Tibial artery (tissue), 4 donors: ENCODE results near the gene KCNK4.
A peak's percentile ranks its signal among the peaks of the same experiment; 100 is the strongest.

Experiments used
- DNase-seq, 2 donors: peaks; one replicate each; pipeline ENCODE4 v3.0.0-alpha.2; 2019
- H3K27ac ChIP-seq, 2 donors: fragments of 200-600 bp; sonication (generic) in 1 of 2; 1 replicate in 1 of 2; 2 replicates in 1 of 2; pipeline ENCODE4 v1.5.1; 2018 to 2019; ENCODE audit warnings: mild to moderate bottlenecking in 1 of 2
- H3K27me3 ChIP-seq, 2 donors: fragments of 200-600 bp; sonication (generic) in 1 of 2; one replicate each; pipeline versions ENCODE4 v1.5.1 to v1.6.0; 2016 to 2019
- H3K36me3 ChIP-seq, 3 donors: fragments of 200-600 bp; sonication (generic) in 2 of 3; one replicate each; pipeline ENCODE4 v1.5.1; 2016 to 2019; ENCODE audit warnings: mild to moderate bottlenecking in 2 of 3
- H3K4me1 ChIP-seq, 4 donors: fragments of 200-600 bp; sonication (generic) in 2 of 4; 1 replicate in 3 of 4; 2 replicates in 1 of 4; pipeline ENCODE4 v1.5.1; 2016 to 2019
- H3K4me3 ChIP-seq, 2 donors: fragments of 200-600 bp; sonication (generic) in 1 of 2; 1 replicate in 1 of 2; 2 replicates in 1 of 2; pipeline ENCODE4 v1.5.1; 2018 to 2019; ENCODE audit warnings: mild to moderate bottlenecking in 2 of 2
- H3K9me3 ChIP-seq, 3 donors: fragments of 200-600 bp; sonication (generic) in 1 of 3; one replicate each; pipeline ENCODE4 v1.5.1; 2016 to 2019
- CTCF ChIP-seq, 2 experiments: fragments of 200-600 bp in 1 of 2; fragments of 450-650 bp in 1 of 2; IDR thresholded peaks; one replicate each; pipeline ENCODE4 v1.5.1; 2017 to 2019; ENCODE audit warnings: antibody characterized with exemption in 2 of 2, mild to moderate bottlenecking in 1 of 2, moderate library complexity in 1 of 2
- intact Hi-C: fragments of 100-400 bp; cut with DNase I; formaldehyde crosslinking; loops from one replicate; pipeline ENCODE4 v1.15.0; 2023; ENCODE audit warnings: low total_unique reads

KCNK4 gene

GRCh38 chr11:64297699-64298358, 6.7 kb downstream of the KCNK4 start:
- DNase-seq: no peak
- H3K27me3 ChIP-seq: peaks cover 3 to 80% of the 10 kb centered on the region in 2 donors
- H3K9me3 ChIP-seq: no peaks in the 10 kb centered on the region
- no peaks in the 10 kb centered on the region for H3K36me3 ChIP-seq
- TF ChIP-seq CTCF (IDR thresholded peaks at IDR 0.05): no peak
- H3K4me1 ChIP-seq: peaks cover 0 to 30% (median 24%) of the 10 kb centered on the region in 4 donors
- no peak overlapping the region for H3K27ac ChIP-seq
- intact Hi-C loops: no loop called here
- no peak overlapping the region for H3K4me3 ChIP-seq

- Histone ChIP-seq H3K9me3 (no peaks in the 10 kb centered on the region), H3K4me1 (peaks cover 0 to 35% (median 26%) of the 10 kb centered on the region in 4 donors), H3K27ac (peak overlapping the region; percentile 3 to 60), H3K4me3 (peak overlapping the region; percentile 43 to 53), H3K36me3 (no peaks in the 10 kb centered on the region), H3K27me3 (peaks cover 0 to 76% of the 10 kb centered on the region in 2 donors)
- intact Hi-C loops: no loop called here
- DNase-seq: peak; percentile 70 to 89
- TF ChIP-seq CTCF (IDR thresholded peaks at IDR 0.05): no peak
Observed at GRCh38 chr11:64298966-64299846, 8.1 kb downstream of the KCNK4 start.

- Histone ChIP-seq H3K4me3 (peak within 1 kb of the TSS; percentile 43 to 53), H3K4me1 (peaks cover 0 to 38% (median 28%) of the 10 kb centered on the region in 4 donors), H3K36me3 (no peaks in the 10 kb centered on the region), H3K27me3 (peaks cover 0 to 69% of the 10 kb centered on the region in 2 donors), H3K9me3 (no peaks in the 10 kb centered on the region), H3K27ac (peak within 1 kb of the TSS; percentile 3 to 60)
- no peak for DNase-seq
- intact Hi-C loops: loop anchor here (2.0 kb wide), 1 partner anchor 95 kb away; no protein-coding TSS in a partner anchor
- no peak for TF ChIP-seq CTCF (IDR thresholded peaks at IDR 0.05)
Observed at GRCh38 chr11:64299847-64300648, 8.9 kb downstream of the KCNK4 start, which contains the start of gene CATSPERZ. Gene CATSPERZ, plus strand, starts transcription at chr11:64300358. Its CDS starts 53 bp downstream, at chr11:64300411.

GRCh38 chr11:64303109-64304031, 12.3 kb downstream of the KCNK4 start:
- H3K9me3 ChIP-seq: no peaks in the 10 kb centered on the region
- peak overlapping the region in 1 of 2 donors; percentile 82 for H3K27ac ChIP-seq
- DNase-seq: no peak
- peaks cover 0 to 35% of the 10 kb centered on the region in 2 donors for H3K27me3 ChIP-seq
- intact Hi-C loops: no loop called here
- peaks cover 0 to 54% (median 40%) of the 10 kb centered on the region in 4 donors for H3K4me1 ChIP-seq
- H3K36me3 ChIP-seq: no peaks in the 10 kb centered on the region
- H3K4me3 ChIP-seq: no peak overlapping the region
- no peak for TF ChIP-seq CTCF (IDR thresholded peaks at IDR 0.05)
